Erythroblast (primary cell): ENCODE data around the gene LZTR1.
"Not testable (repeated sequence)": the region's sequence is repeated elsewhere in the genome, so short reads cannot be mapped to it uniquely, and the experiment has no call there.

Experiments used
- GATA1 ChIP-seq: IDR thresholded peaks from 2 replicates; pipeline ENCODE4 v1.6.1; 2011; ENCODE audit warnings: low read depth, mild to moderate bottlenecking, control low read depth, low read length, moderate library complexity
- POLR2A ChIP-seq: IDR thresholded peaks from 2 replicates; pipeline ENCODE4 v1.6.1; 2011; ENCODE audit warnings: mild to moderate bottlenecking, low read length

GRCh38 chr22:21039158-21039557 lies 57.1 kb downstream of the LZTR1 start:
- not testable (repeated sequence) for TF ChIP-seq POLR2A, GATA1
